ENCODE measurements around the gene POMC. TPM values are rescaled to one million over a fixed set of nuclear protein-coding genes. Genes with fewer than 3 reads are reported as not detected.

Gene POMC
- total and polyA plus RNA-seq, 2 of the 8 experiments (the other 6 are each of a cell fraction or from before 2014, with no cell fraction given) = 1.7 to 4.7 TPM

- H3K4me3 ChIP-seq (ENCODE audit: extremely low read depth in 1 of 4, insufficient read depth in 2 of 4, low read depth in 3 of 4, low read length in 4 of 4) = no peak overlapping the region
- no peak overlapping the region for H3K9ac ChIP-seq (replicated peaks in 1 of 4; ENCODE audit: extremely low read depth in 1 of 4, low read depth in 3 of 4, low read length in 3 of 4)
- FAIRE-seq (no peak), DNase-seq (ENCODE audit: low read depth in 1 of 2, low spot score in 2 of 2) (no peak)
- no peaks in the 10 kb centered on the region for H3K79me1 ChIP-seq (ENCODE audit: low read depth, low read length)
- H3K14ac ChIP-seq (ENCODE audit: insufficient read length) = no peak overlapping the region
- H3K79me2 ChIP-seq (ENCODE audit: control insufficient read depth in 1 of 2, insufficient read depth in 2 of 2, low read length in 2 of 2) = no peaks in the 10 kb centered on the region
- no peak overlapping the region for H4K5ac ChIP-seq (ENCODE audit: insufficient read length, low read depth, low read length)
- no peak overlapping the region for H2BK15ac ChIP-seq (ENCODE audit: low read length)
- no peak overlapping the region for H2BK20ac ChIP-seq (ENCODE audit: low read length)
- no peak overlapping the region for H3K4ac ChIP-seq (replicated peaks; ENCODE audit: insufficient read length, low read depth, low read length)
- peak overlapping the region; percentile 51; the same call in 1 of the 2 replicates for H2AFZ ChIP-seq (ENCODE audit: low read length)
- H3K23me2 ChIP-seq (ENCODE audit: low read depth, low read length) = no peaks in the 10 kb centered on the region
- H3K27me3 ChIP-seq (replicated peaks in 1 of 4; ENCODE audit: control insufficient read depth in 3 of 4, extremely low read depth in 1 of 4, insufficient read depth in 3 of 4, low read length in 3 of 4) = no peaks in the 10 kb centered on the region
- no peak overlapping the region for H3K18ac ChIP-seq (ENCODE audit: extremely low read depth, low read length)
- no peaks in the 10 kb centered on the region for H3K36me3 ChIP-seq (ENCODE audit: control insufficient read depth in 2 of 4, insufficient read depth in 4 of 4, low read length in 3 of 4)
- CTCF ChIA-PET (ENCODE audit: partially characterized antibody) = interaction anchor here (4.9 to 9.0 kb wide), 2 partner anchors 31 to 224 kb away, joined by 44 to 106 read pairs; partner anchors contain the start of gene POMC
- WGBS, 2 experiments (ENCODE audit: extremely low coverage in 1 of 2, insufficient coverage in 1 of 2, insufficient read length in 1 of 2, insufficient replicate concordance in 2 of 2, low coverage in 1 of 2, low lambda C conversion rate in 2 of 2, missing lambda C conversion rate in 1 of 2) = 77% methylated on average over 4 of the region's 4 CpGs; no CpG with 5 or more reads in 1 of the 2 experiments
- H4K20me1 ChIP-seq (replicated peaks in 1 of 2; ENCODE audit: control insufficient read depth in 1 of 2, insufficient read depth in 2 of 2, low read length in 2 of 2) = peaks cover 0 to 1% of the 10 kb centered on the region in 2 experiments
- no peak overlapping the region for H2AK5ac ChIP-seq (ENCODE audit: low read depth, low read length)
- H3K56ac ChIP-seq (replicated peaks; ENCODE audit: insufficient read length, low read depth, low read length) = no peak overlapping the region
- H4K91ac ChIP-seq (replicated peaks; ENCODE audit: insufficient read length, low read length) = no peak overlapping the region
- POLR2A ChIA-PET (ENCODE audit: partially characterized antibody) = interaction anchor here (0.6 kb wide), 1 partner anchor 870 kb away, joined by 4 read pairs; no protein-coding TSS in a partner anchor
- no peak overlapping the region for H2BK120ac ChIP-seq (replicated peaks; ENCODE audit: low read depth, low read length)
- no peaks in the 10 kb centered on the region for H3K9me3 ChIP-seq (ENCODE audit: insufficient read depth in 2 of 2, low read depth in 1 of 2, low read length in 1 of 2)
- no peak overlapping the region for H2BK12ac ChIP-seq (ENCODE audit: low read depth, low read length)
- H4K8ac ChIP-seq (ENCODE audit: extremely low read depth, insufficient read depth, low read length) = peak overlapping the region; percentile 11; the same call in 1 of the 2 replicates
- no peak overlapping the region for H3K27ac ChIP-seq (ENCODE audit: low read depth, low read length)
- TF ChIP-seq RFX5 (IDR thresholded peaks at IDR 0.05; ENCODE audit: borderline replicate concordance, low read depth, low read length) (no peak), EZH2 (IDR thresholded peaks at IDR 0.05; ENCODE audit: low read depth, low read length, severe bottlenecking) (no peak), TBP (IDR thresholded peaks at IDR 0.05; ENCODE audit: low read depth, low read length) (no peak), CEBPB (IDR thresholded peaks at IDR 0.05; ENCODE audit: low read depth, low read length) (no peak), HDAC2 (IDR thresholded peaks at IDR 0.05; ENCODE audit: borderline replicate concordance in 1 of 2, low read depth in 2 of 2, low read length in 2 of 2) (no peak), ZNF274 (IDR thresholded peaks at IDR 0.05; ENCODE audit: borderline replicate concordance, extremely low read depth, low read length) (no peak), SRF (IDR thresholded peaks at IDR 0.05; ENCODE audit: low read depth, low read length) (no peak), BACH1 (IDR thresholded peaks at IDR 0.05; ENCODE audit: low read length) (no peak), RXRA (IDR thresholded peaks at IDR 0.05; ENCODE audit: insufficient read depth, low read depth, low read length) (no peak), JUN (IDR thresholded peaks at IDR 0.05; ENCODE audit: low read depth, low read length) (no peak), HDAC6 (IDR thresholded peaks at IDR 0.05; ENCODE audit: low read depth, low read length) (no peak), BRCA1 (IDR thresholded peaks at IDR 0.05; ENCODE audit: low read depth, low read length) (no peak), SP1 (IDR thresholded peaks at IDR 0.05; ENCODE audit: low read depth, low read length) (no peak), TAF7 (optimal IDR thresholded peaks at IDR 0.05; ENCODE audit: borderline replicate concordance, low read depth, low read length) (no peak), CTBP2 (IDR thresholded peaks at IDR 0.05; ENCODE audit: borderline replicate concordance, insufficient read depth, insufficient read length, low read length) (no peak)
- H3K4me1 ChIP-seq (replicated peaks in 1 of 4; ENCODE audit: control insufficient read depth in 3 of 4, insufficient read depth in 4 of 4, low read length in 3 of 4) = no peaks in the 10 kb centered on the region; a peak in 1 of 7 replicates
- H3K23ac ChIP-seq (ENCODE audit: insufficient read length) = no peak overlapping the region
- no peak overlapping the region for H3K4me2 ChIP-seq (ENCODE audit: insufficient read depth in 1 of 2, low read depth in 2 of 2, low read length in 2 of 2)
- no peak overlapping the region for H2BK5ac ChIP-seq (ENCODE audit: low read depth, low read length)
Measured at GRCh38 chr2:25198209-25198525, 29.8 kb upstream of the POMC start.
